HG03108 (cell line): Measurements from ENCODE around the gene CDKN2B-AS1.

Source experiments
- ATAC-seq: cut with Tn5 transposase; IDR thresholded peaks from one replicate; pipeline ENCODE4 v1.9.1; 2021; ENCODE audit warnings: moderate library complexity; ENCODE audit not compliant: unreplicated experiment

Gene CDKN2B-AS1

GRCh38 chr9:22147813-22148527 is 153.4 kb downstream of the CDKN2B-AS1 start:
- ATAC-seq = no peak

- no peak for ATAC-seq
Observed at GRCh38 chr9:22148528-22148875, 153.9 kb downstream of the CDKN2B-AS1 start.

GRCh38 chr9:22148876-22149637 is 154.5 kb downstream of the CDKN2B-AS1 start:
- ATAC-seq = no peak

GRCh38 chr9:22154064-22154463 is 159.5 kb downstream of the CDKN2B-AS1 start:
- no peak for ATAC-seq

- no peak for ATAC-seq
Observed at GRCh38 chr9:22156586-22156985, 162.0 kb downstream of the CDKN2B-AS1 start.

- ATAC-seq = no peak
Observed at GRCh38 chr9:22157276-22157675, 162.7 kb downstream of the CDKN2B-AS1 start.

GRCh38 chr9:22157828-22158227 is 163.2 kb downstream of the CDKN2B-AS1 start:
- ATAC-seq = no peak

GRCh38 chr9:22158271-22158670 is 163.7 kb downstream of the CDKN2B-AS1 start:
- no peak for ATAC-seq

GRCh38 chr9:22158927-22159346 is 164.3 kb downstream of the CDKN2B-AS1 start:
- ATAC-seq = no peak

GRCh38 chr9:22159586-22159985 is 165.0 kb downstream of the CDKN2B-AS1 start:
- no peak for ATAC-seq

- ATAC-seq = no peak
Observed at GRCh38 chr9:22160221-22160620, 165.6 kb downstream of the CDKN2B-AS1 start.

- ATAC-seq = no peak
Observed at GRCh38 chr9:22165144-22165543, 170.6 kb downstream of the CDKN2B-AS1 start.

- no peak for ATAC-seq
Observed at GRCh38 chr9:22169243-22169642, 174.7 kb downstream of the CDKN2B-AS1 start.

GRCh38 chr9:22169727-22170503 is 175.3 kb downstream of the CDKN2B-AS1 start:
- ATAC-seq = no peak
